GM04503 (cell line): Measurements from ENCODE around the gene SPEF1.

Experiments
- DNase-seq: peaks from one replicate; pipeline ENCODE4 v3.0.0-alpha.2; 2012; ENCODE audit warnings: low read depth

SPEF1 gene

DNA sequence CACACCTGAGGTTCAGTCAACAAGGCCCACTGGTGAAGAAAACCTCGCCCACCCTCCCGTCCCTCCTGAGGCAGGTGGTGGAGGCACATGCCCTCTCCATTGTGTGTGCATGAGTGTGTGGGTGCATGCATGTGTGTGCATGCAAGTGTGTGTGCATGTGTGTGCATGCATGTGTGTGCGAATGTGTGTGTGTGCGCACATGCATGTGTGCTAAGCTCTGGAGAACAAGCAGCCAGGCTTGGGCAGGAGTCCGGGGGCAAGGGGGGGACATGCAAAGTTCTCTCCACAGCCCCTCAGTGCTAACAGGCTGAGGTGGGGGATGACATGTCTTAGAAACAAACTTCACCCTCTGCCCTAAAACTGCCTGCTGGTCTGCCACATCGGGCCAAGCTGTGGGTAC is 51.9 kb downstream of the SPEF1 start:
- DNase-seq: no peak

GRCh38 chr20:3728876-3729275 is 52.4 kb downstream of the SPEF1 start:
- DNase-seq: no peak

DNA sequence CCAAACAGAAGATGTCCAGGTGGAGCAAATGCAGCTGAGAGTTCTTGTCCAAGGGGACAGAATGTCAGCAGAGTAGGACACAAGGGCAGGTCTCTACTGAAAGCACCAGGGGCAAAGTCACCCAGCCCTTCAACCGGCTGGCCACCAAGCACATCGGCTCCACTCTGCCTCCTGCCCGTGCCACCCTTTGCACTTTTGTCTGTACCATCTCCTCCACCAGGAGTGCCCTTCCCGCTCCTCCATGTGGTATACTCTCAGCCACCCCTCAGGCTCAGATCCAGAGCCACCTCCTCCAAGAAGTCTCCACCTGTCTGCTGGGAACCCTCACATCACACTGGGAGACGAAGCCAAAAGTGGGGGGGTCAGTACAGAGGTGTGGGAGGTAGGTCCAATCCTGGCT is 52.9 kb downstream of the SPEF1 start:
- no peak for DNase-seq
